Muscle of leg (tissue), 11 donors: ENCODE data around the gene LMNTD2. TPM values are rescaled to one million over a fixed set of nuclear protein-coding genes. Genes with fewer than 3 reads are reported as not detected.

Experiments
- DNase-seq: peaks from one replicate; pipeline ENCODE4 v3.0.0; 2013
- H3K27ac ChIP-seq: one replicate; pipeline ENCODE4 v1.5.1; 2013; ENCODE audit warnings: mild to moderate bottlenecking, low read length, control low read depth
- H3K27me3 ChIP-seq: one replicate; pipeline ENCODE4 v1.6.1; 2013; ENCODE audit warnings: low read length; ENCODE audit not compliant: control insufficient read depth, insufficient read depth
- H3K36me3 ChIP-seq: one replicate; pipeline ENCODE4 v1.6.1; 2013; ENCODE audit warnings: low read length; ENCODE audit not compliant: control insufficient read depth, insufficient read depth
- H3K4me1 ChIP-seq: one replicate; pipeline ENCODE4 v1.6.1; 2013; ENCODE audit warnings: low read length; ENCODE audit not compliant: control insufficient read depth, insufficient read depth
- H3K4me3 ChIP-seq: one replicate; pipeline ENCODE4 v1.5.1; 2013; ENCODE audit warnings: low read length, control low read depth
- H3K9me3 ChIP-seq: replicated peaks from 2 replicates; pipeline ENCODE4 v1.6.1; 2013; ENCODE audit warnings: low read depth, low read length; ENCODE audit not compliant: control insufficient read depth
- WGBS: methylation state at CpG from one replicate; pipeline ENCODE4 v1.1.5; 2013; ENCODE audit warnings: missing lambda C conversion rate; ENCODE audit not compliant: insufficient coverage; 5-methylcytosine and 5-hydroxymethylcytosine counted together
- polyA plus RNA-seq, 8 donors: library from polyadenylated mRNA; unstranded; fragments of 120-200 nt; gene quantifications; one replicate each; pipeline versions ENCODE4 v1.2.1 to v1.2.3, GENCODE V29; 2013; ENCODE audit warnings: inconsistent platforms in 1 of 8, low replicate concordance in 1 of 8; ENCODE audit not compliant: insufficient read length in 8 of 8, insufficient read depth in 1 of 8
- total RNA-seq: library from RNA; stranded (reverse); fragments of 120-200 nt; gene quantifications from one replicate; pipeline ENCODE4 v1.2.4, GENCODE V29; 2013

LMNTD2 gene
- total and polyA plus RNA-seq, 9 donors = 0.22 to 1.5 (median 0.57) TPM

- Histone ChIP-seq H3K4me1 (peaks cover 20% of the 10 kb centered on the region), H3K36me3 (no peaks in the 10 kb centered on the region), H3K4me3 (peak overlapping the region; percentile 56), H3K27ac (no peak overlapping the region), H3K9me3 (no peaks in the 10 kb centered on the region), H3K27me3 (peaks cover 63% of the 10 kb centered on the region)
- 69% methylated on average over 16 of the region's 18 CpGs for WGBS
- no peak for DNase-seq
Measured at GRCh38 chr11:559712-560304, 730 bp downstream of the LMNTD2 start.

- Histone ChIP-seq H3K27ac (no peak overlapping the region), H3K9me3 (no peaks in the 10 kb centered on the region), H3K4me3 (no peak overlapping the region), H3K36me3 (no peaks in the 10 kb centered on the region), H3K4me1 (peaks cover 26% of the 10 kb centered on the region), H3K27me3 (peaks cover 70% of the 10 kb centered on the region)
- 75% methylated on average over 12 of the region's 15 CpGs for WGBS
- no peak for DNase-seq
Measured at GRCh38 chr11:559020-559620, 1.4 kb downstream of the LMNTD2 start.

GRCh38 chr11:558503-558902 lies 2.0 kb downstream of the LMNTD2 start:
- Histone ChIP-seq H3K27ac (no peak overlapping the region), H3K4me3 (no peak overlapping the region), H3K9me3 (no peaks in the 10 kb centered on the region), H3K27me3 (peaks cover 76% of the 10 kb centered on the region), H3K36me3 (no peaks in the 10 kb centered on the region), H3K4me1 (peaks cover 26% of the 10 kb centered on the region)
- DNase-seq = no peak
- 82% methylated on average over 15 of the region's 20 CpGs for WGBS

GRCh38 chr11:557328-558132 lies 3.0 kb downstream of the LMNTD2 start:
- Histone ChIP-seq H3K4me1 (peaks cover 26% of the 10 kb centered on the region), H3K4me3 (no peak overlapping the region), H3K27me3 (peaks cover 84% of the 10 kb centered on the region), H3K9me3 (no peaks in the 10 kb centered on the region), H3K27ac (no peak overlapping the region), H3K36me3 (no peaks in the 10 kb centered on the region)
- DNase-seq = no peak
- 62% methylated on average over 14 of the region's 24 CpGs for WGBS

GRCh38 chr11:556662-557256 lies 3.8 kb downstream of the LMNTD2 start:
- whole genome bisulfite sequencing = 53% methylated on average over 21 of the region's 22 CpGs
- Histone ChIP-seq H3K36me3 (no peaks in the 10 kb centered on the region), H3K27me3 (peaks cover 81% of the 10 kb centered on the region), H3K27ac (no peak overlapping the region), H3K9me3 (no peaks in the 10 kb centered on the region), H3K4me3 (no peak overlapping the region), H3K4me1 (peaks cover 23% of the 10 kb centered on the region)
- no peak for DNase-seq

- no peak for DNase-seq
- no peak overlapping the region for H3K4me3 ChIP-seq
- H3K27me3 ChIP-seq = peaks cover 79% of the 10 kb centered on the region
- peaks cover 17% of the 10 kb centered on the region for H3K4me1 ChIP-seq
- H3K9me3 ChIP-seq = no peaks in the 10 kb centered on the region
- no peak overlapping the region for H3K27ac ChIP-seq
- H3K36me3 ChIP-seq = no peaks in the 10 kb centered on the region
- 3% methylated on average over 75 of the region's 104 CpGs for WGBS
Measured at GRCh38 chr11:555780-556661, 4.5 kb downstream of the LMNTD2 start.

GRCh38 chr11:555227-555779 lies 5.2 kb downstream of the LMNTD2 start:
- Histone ChIP-seq H3K36me3 (no peaks in the 10 kb centered on the region), H3K4me3 (no peak overlapping the region), H3K27ac (no peak overlapping the region), H3K4me1 (peaks cover 15% of the 10 kb centered on the region), H3K27me3 (peaks cover 77% of the 10 kb centered on the region), H3K9me3 (no peaks in the 10 kb centered on the region)
- DNase-seq = no peak
- WGBS = 1% methylated on average over 54 of the region's 57 CpGs

GRCh38 chr11:554428-555226 lies 5.9 kb downstream of the LMNTD2 start:
- Histone ChIP-seq H3K36me3 (no peaks in the 10 kb centered on the region), H3K4me1 (peaks cover 10% of the 10 kb centered on the region), H3K9me3 (no peaks in the 10 kb centered on the region), H3K27ac (no peak overlapping the region), H3K27me3 (peaks cover 71% of the 10 kb centered on the region), H3K4me3 (no peak overlapping the region)
- peak; percentile 69 for DNase-seq
- 9% methylated on average over 38 of the region's 60 CpGs for WGBS

GRCh38 chr11:553988-554340 lies 6.6 kb downstream of the LMNTD2 start:
- no peaks in the 10 kb centered on the region for H3K36me3 ChIP-seq
- H3K4me1 ChIP-seq = peaks cover 10% of the 10 kb centered on the region
- H3K27ac ChIP-seq = no peak overlapping the region
- H3K9me3 ChIP-seq = no peaks in the 10 kb centered on the region
- DNase-seq = no peak
- H3K4me3 ChIP-seq = no peak overlapping the region
- WGBS = 62% methylated on average over 6 of the region's 11 CpGs
- H3K27me3 ChIP-seq = peaks cover 64% of the 10 kb centered on the region
